H1 (cell line): ENCODE measurements around the gene TEX14. TPM values are rescaled to one million over a fixed set of nuclear protein-coding genes. Genes with fewer than 3 reads are reported as not detected.

Experiments used
- CTCF ChIA-PET: fragments of 300-600 bp; sonication (Branson Sonifier 250); formaldehyde crosslinking; loops from one replicate; lab custom pipeline; 2021; ENCODE audit not compliant: partially characterized antibody; lab: Charles Lee
- POLR2A ChIA-PET: fragments of 300-600 bp; sonication (Branson Sonifier 250); formaldehyde crosslinking; loops from one replicate; lab custom pipeline; 2021; ENCODE audit warnings: inconsistent platforms; ENCODE audit not compliant: partially characterized antibody; lab: Charles Lee
- DNase-seq, 2 experiments: peaks; one replicate each; pipeline versions ENCODE4 v3.0.0 to v3.0.0-alpha.2; 2010 to 2022; ENCODE audit warnings: low spot score in 2 of 2, low read depth in 1 of 2, mixed read lengths in 1 of 2
- FAIRE-seq: peaks from 2 replicates; lab custom pipeline; 2011; peaks lifted over from hg19 to GRCh38; lab: Jason Lieb, UNC
- H2AFZ ChIP-seq: 2 replicates; pipeline ENCODE4 v1.8.1; 2012; ENCODE audit warnings: low read length, inconsistent platforms
- H2AK5ac ChIP-seq: 2 replicates; pipeline ENCODE4 v1.6.1; 2013; ENCODE audit warnings: low read depth, low read length
- H2BK120ac ChIP-seq: replicated peaks from 2 replicates; pipeline ENCODE3; 2013; ENCODE audit warnings: low read depth, low read length, inconsistent platforms
- H2BK12ac ChIP-seq: 2 replicates; pipeline ENCODE4 v1.6.1; 2013; ENCODE audit warnings: low read depth, low read length
- H2BK15ac ChIP-seq: 2 replicates; pipeline ENCODE4 v1.6.1; 2013; ENCODE audit warnings: low read length
- H2BK20ac ChIP-seq: 2 replicates; pipeline ENCODE4 v1.6.1; 2013; ENCODE audit warnings: low read length
- H2BK5ac ChIP-seq: 2 replicates; pipeline ENCODE4 v1.6.1; 2013; ENCODE audit warnings: low read depth, low read length
- H3K14ac ChIP-seq: 2 replicates; pipeline ENCODE4 v1.6.1; 2013; ENCODE audit warnings: inconsistent platforms; ENCODE audit not compliant: insufficient read length
- H3K18ac ChIP-seq: 2 replicates; pipeline ENCODE4 v1.6.1; 2013; ENCODE audit warnings: low read length; ENCODE audit errors: extremely low read depth
- H3K23ac ChIP-seq: 2 replicates; pipeline ENCODE4 v1.6.1; 2013; ENCODE audit warnings: inconsistent platforms; ENCODE audit not compliant: insufficient read length
- H3K23me2 ChIP-seq: 2 replicates; pipeline ENCODE4 v1.6.1; 2013; ENCODE audit warnings: low read depth, low read length
- H3K27ac ChIP-seq: 2 replicates; pipeline ENCODE4 v1.6.1; 2011; ENCODE audit warnings: low read depth, low read length, inconsistent platforms
- H3K27me3 ChIP-seq, 4 experiments: replicated peaks in 1 of 4; 1 replicate in 1 of 4; 2 replicates in 3 of 4; pipeline versions ENCODE4 v1.6.1 to v1.8.1; 2011 to 2013; ENCODE audit warnings: low read length in 3 of 4, mild to moderate bottlenecking in 3 of 4, inconsistent platforms in 2 of 4, mixed read lengths in 2 of 4, moderate library complexity in 1 of 4; ENCODE audit not compliant: control insufficient read depth in 3 of 4, insufficient read depth in 3 of 4; ENCODE audit errors: extremely low read depth in 1 of 4
- H3K36me3 ChIP-seq, 4 experiments: 2 replicates each; pipeline versions ENCODE4 v1.6.1 to v1.8.1; 2011 to 2013; ENCODE audit warnings: mild to moderate bottlenecking in 4 of 4, low read length in 3 of 4, moderate library complexity in 2 of 4, control low read depth in 1 of 4, inconsistent platforms in 1 of 4; ENCODE audit not compliant: insufficient read depth in 4 of 4, control insufficient read depth in 2 of 4
- H3K4ac ChIP-seq: replicated peaks from 2 replicates; pipeline ENCODE3; 2013; ENCODE audit warnings: low read length, low read depth, mixed read lengths, inconsistent platforms; ENCODE audit not compliant: insufficient read length
- H3K4me1 ChIP-seq, 4 experiments: replicated peaks in 1 of 4; 1 replicate in 1 of 4; 2 replicates in 3 of 4; pipeline versions ENCODE4 v1.6.1 to v1.8.1; 2011 to 2013; ENCODE audit warnings: low read length in 3 of 4, inconsistent platforms in 2 of 4, mixed read lengths in 1 of 4; ENCODE audit not compliant: insufficient read depth in 4 of 4, control insufficient read depth in 3 of 4
- H3K4me2 ChIP-seq, 2 experiments: 2 replicates each; pipeline versions ENCODE4 v1.6.1 to v1.8.1; 2011 to 2013; ENCODE audit warnings: low read depth in 2 of 2, low read length in 2 of 2, control low read depth in 1 of 2, inconsistent platforms in 1 of 2, mild to moderate bottlenecking in 1 of 2; ENCODE audit not compliant: insufficient read depth in 1 of 2
- H3K4me3 ChIP-seq, 4 experiments: fragments of 200-600, 300-600 bp in 1 of 4; sonication (generic), shearing (Covaris generic), sonication (Bioruptor Twin) in 1 of 4; 2 replicates each; pipeline versions ENCODE4 v1.5.1 to v1.8.1; 2011 to 2016; ENCODE audit warnings: low read length in 4 of 4, low read depth in 3 of 4, control low read depth in 2 of 4, inconsistent platforms in 2 of 4, mild to moderate bottlenecking in 2 of 4, mixed read lengths in 1 of 4, moderate library complexity in 1 of 4; ENCODE audit not compliant: insufficient read depth in 2 of 4; ENCODE audit errors: extremely low read depth in 1 of 4
- H3K56ac ChIP-seq: replicated peaks from 2 replicates; pipeline ENCODE3; 2013; ENCODE audit warnings: low read depth, mild to moderate bottlenecking, mixed read lengths, low read length, inconsistent platforms; ENCODE audit not compliant: insufficient read length
- H3K79me1 ChIP-seq: 2 replicates; pipeline ENCODE4 v1.6.1; 2013; ENCODE audit warnings: low read depth, low read length, control low read depth
- H3K79me2 ChIP-seq, 2 experiments: 2 replicates each; pipeline versions ENCODE4 v1.6.1 to v1.8.1; 2012 to 2013; ENCODE audit warnings: low read length in 2 of 2, mild to moderate bottlenecking in 2 of 2, inconsistent platforms in 1 of 2; ENCODE audit not compliant: insufficient read depth in 2 of 2, control insufficient read depth in 1 of 2
- H3K9ac ChIP-seq, 4 experiments: replicated peaks in 1 of 4; 1 replicate in 1 of 4; 2 replicates in 3 of 4; pipeline versions ENCODE4 v1.6.1 to v1.8.1; 2011 to 2013; ENCODE audit warnings: low read depth in 3 of 4, low read length in 3 of 4, control low read depth in 2 of 4, mild to moderate bottlenecking in 2 of 4, moderate library complexity in 2 of 4, inconsistent platforms in 1 of 4; ENCODE audit errors: extremely low read depth in 1 of 4
- H3K9me3 ChIP-seq, 2 experiments: 2 replicates each; pipeline versions ENCODE4 v1.6.1 to v1.8.1; 2012 to 2013; ENCODE audit warnings: mild to moderate bottlenecking in 2 of 2, moderate library complexity in 2 of 2, control low read depth in 1 of 2, inconsistent platforms in 1 of 2, low read depth in 1 of 2, low read length in 1 of 2, mixed read lengths in 1 of 2; ENCODE audit not compliant: insufficient read depth in 2 of 2
- H4K20me1 ChIP-seq, 2 experiments: replicated peaks in 1 of 2; 2 replicates each; pipeline versions ENCODE3 to v1.8.1; 2011 to 2013; ENCODE audit warnings: inconsistent platforms in 2 of 2, low read length in 2 of 2, mild to moderate bottlenecking in 1 of 2; ENCODE audit not compliant: insufficient read depth in 2 of 2, control insufficient read depth in 1 of 2
- H4K5ac ChIP-seq: 2 replicates; pipeline ENCODE4 v1.6.1; 2013; ENCODE audit warnings: low read length, low read depth, mixed read lengths, inconsistent platforms; ENCODE audit not compliant: insufficient read length
- H4K8ac ChIP-seq: 2 replicates; pipeline ENCODE4 v1.8.0; 2013; ENCODE audit warnings: mild to moderate bottlenecking, moderate library complexity, low read length, inconsistent platforms; ENCODE audit not compliant: insufficient read depth; ENCODE audit errors: extremely low read depth
- H4K91ac ChIP-seq: replicated peaks from 2 replicates; pipeline ENCODE3; 2013; ENCODE audit warnings: low read length, mixed read lengths, inconsistent platforms; ENCODE audit not compliant: insufficient read length
- BRCA1 ChIP-seq: IDR thresholded peaks from 2 replicates; pipeline ENCODE4 v1.6.1; 2012; ENCODE audit warnings: low read depth, low read length, improper control_type of control experiment
- EGR1 ChIP-seq: IDR thresholded peaks from 2 replicates; pipeline ENCODE4 v1.6.1; 2011; ENCODE audit warnings: low read depth, low read length, borderline replicate concordance
- MAFK ChIP-seq: IDR thresholded peaks from 2 replicates; pipeline ENCODE4 v1.6.1; 2012; ENCODE audit warnings: low read depth, mild to moderate bottlenecking, improper control_type of control experiment, low read length
- RBBP5 ChIP-seq: IDR thresholded peaks from 2 replicates; pipeline ENCODE4 v1.7.1; 2012; ENCODE audit warnings: low read depth, mild to moderate bottlenecking, inconsistent platforms, low read length, moderate library complexity, borderline replicate concordance
- SIN3A ChIP-seq, 2 experiments: IDR thresholded peaks in 1 of 2; conservative IDR thresholded peaks in 1 of 2; 2 replicates each; pipeline ENCODE4 v1.6.1; 2011 to 2012; ENCODE audit warnings: low read length in 2 of 2, improper control_type of control experiment in 1 of 2, low read depth in 1 of 2, mild to moderate bottlenecking in 1 of 2
- TCF12 ChIP-seq: IDR thresholded peaks from 2 replicates; pipeline ENCODE4 v1.6.1; 2011; ENCODE audit warnings: low read depth, mild to moderate bottlenecking, low read length
- WGBS, 2 experiments: shearing (Covaris generic) in 1 of 2; methylation state at CpG; one replicate each; pipeline versions ENCODE4 v1.1.6 to v1.1.7; 2013 to 2015; ENCODE audit warnings: low lambda C conversion rate in 2 of 2, mixed read lengths in 2 of 2, inconsistent platforms in 1 of 2, low coverage in 1 of 2, missing lambda C conversion rate in 1 of 2; ENCODE audit not compliant: insufficient replicate concordance in 2 of 2, insufficient coverage in 1 of 2, insufficient read length in 1 of 2; ENCODE audit errors: extremely low coverage in 1 of 2, missing lambda C conversion rate in 1 of 2; 5-methylcytosine and 5-hydroxymethylcytosine counted together
- polyA plus RNA-seq, 7 experiments: library from polyadenylated mRNA; depleted of rRNA in 3 of 7; stranded (reverse) in 5 of 7; unstranded in 2 of 7; fragments of >200 nt in 5 of 7; fragments of 200-250 nt in 2 of 7; gene quantifications; 1 replicate in 5 of 7; 2 replicates in 1 of 7; 4 replicates in 1 of 7; pipeline versions ENCODE4 v1.2.1 to v1.2.3, GENCODE V29; 2011 to 2013; ENCODE audit warnings: missing spikeins in 2 of 7, mixed read lengths in 2 of 7
- total RNA-seq: library from RNA; stranded (reverse); fragmentation: NEBNext Ultra II Directional; extraction: Animal tissue kit (Norgen Biotek cat#: 25700); gene quantifications from 2 replicates; pipeline ENCODE4 v1.2.1, GENCODE V29; 2021

The TEX14 gene
- total and polyA plus RNA-seq, 2 of the 8 experiments (the other 6 are each of a cell fraction or from before 2014, with no cell fraction given): 0.83 to 2.5 TPM

DNA sequence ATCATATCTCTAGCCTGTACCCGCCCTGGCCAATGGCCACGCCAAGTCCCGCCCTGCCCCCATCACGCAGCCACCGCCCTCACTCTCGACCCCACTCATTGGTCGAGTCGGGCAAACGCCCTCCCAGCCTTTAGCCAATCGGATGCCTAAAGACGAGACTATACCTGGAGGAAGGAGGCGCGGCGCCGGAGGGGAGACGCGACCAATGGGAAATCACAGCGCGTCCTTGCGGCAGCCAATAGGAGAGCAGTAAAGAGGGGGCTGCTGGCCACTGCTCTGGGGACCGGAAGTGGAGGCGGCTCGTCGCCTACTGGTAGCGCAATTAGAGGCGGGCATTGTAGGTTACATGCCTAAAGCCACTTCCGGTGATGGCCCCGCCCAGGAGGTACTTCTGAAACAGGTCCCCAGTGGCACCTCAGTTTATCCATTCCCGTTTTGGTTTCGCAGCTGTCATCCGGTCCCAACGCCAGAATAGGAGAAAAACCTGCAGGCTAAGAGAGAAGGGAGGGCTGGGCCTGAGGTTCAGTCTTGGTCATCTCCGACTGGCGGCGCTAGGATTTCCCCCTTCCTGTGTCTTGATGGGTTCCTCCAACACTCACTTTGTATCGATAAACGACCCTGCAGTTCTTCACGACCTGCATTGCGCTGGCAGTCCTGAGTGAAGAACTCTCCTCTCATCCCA lies 173.8 kb downstream of the TEX14 start:
- Histone ChIP-seq H3K56ac (peak overlapping the region; percentile 65), H3K4me2 (peak overlapping the region; percentile 47 to 95), H3K18ac (peak overlapping the region; percentile 57; the same call in 1 of the 2 replicates), H3K27me3 (no peaks in the 10 kb centered on the region), H2BK12ac (peak overlapping the region; percentile 64), H3K9me3 (no peaks in the 10 kb centered on the region), H3K36me3 (no peaks in the 10 kb centered on the region), H2BK15ac (peak overlapping the region; percentile 88), H2AK5ac (no peak overlapping the region), H3K4me1 (peaks cover 0 to 16% (median 5%) of the 10 kb centered on the region in 4 experiments; a peak in 5 of 7 replicates), H2BK120ac (no peak overlapping the region), H3K23ac (no peak overlapping the region), H3K9ac (peak overlapping the region; percentile 63 to 80 (median 72)), H4K8ac (no peak overlapping the region; the same call in 1 of the 2 replicates), H3K4me3 (peak overlapping the region; percentile 79 to 94 (median 86)), H3K79me2 (peaks cover 0 to 17% of the 10 kb centered on the region in 2 experiments; a peak in 2 of 4 replicates), H4K91ac (peak overlapping the region; percentile 83), H2BK5ac (peak overlapping the region; percentile 93), H3K27ac (peak overlapping the region; percentile 51), H3K23me2 (peaks cover 15% of the 10 kb centered on the region), H3K79me1 (peaks cover 4% of the 10 kb centered on the region), H4K5ac (peak overlapping the region; percentile 47), H2BK20ac (no peak overlapping the region; the same call in 1 of the 2 replicates), H2AFZ (peak overlapping the region; percentile 97), H4K20me1 (peaks cover 0 to 2% of the 10 kb centered on the region in 2 experiments), H3K4ac (no peak overlapping the region), H3K14ac (no peak overlapping the region)
- DNase-seq: peak; percentile 95 to 100
- ChIA-PET CTCF (interaction anchor here (1.0 to 7.5 kb wide), 15 partner anchors 11 to 138 kb away, joined by 3 to 163 read pairs (median 4); no protein-coding TSS in a partner anchor), POLR2A (interaction anchor here (0.7 to 4.6 kb wide), 11 partner anchors 7 to 637 kb away, joined by 3 to 42 read pairs (median 4); partner anchors contain the start of genes PRR11, SKA2 and SUPT4H1)
- no peak for FAIRE-seq
- 0% methylated on average over 34 of the region's 39 CpGs; no CpG with 5 or more reads in 1 of the 2 experiments for WGBS, 2 experiments
- peak; percentile 92 to 96; a peak in 3 of 4 replicates for TF ChIP-seq SIN3A (conservative IDR thresholded peaks at IDR 0.05 in 1 of 2, IDR thresholded peaks at IDR 0.05 in 1 of 2; ENCODE audit: low read depth in 1 of 2, low read length in 2 of 2)
- TF ChIP-seq RBBP5: peak; percentile 32; the same call in 1 of the 2 replicates
- TF ChIP-seq TCF12: no peak
- TF ChIP-seq BRCA1: no peak
- no peak for TF ChIP-seq MAFK
- peak; percentile 63; the same call in 1 of the 2 replicates for TF ChIP-seq EGR1
